ENCODE results near the gene ARIH1.

Gene ARIH1

GRCh38 chr15:72497402-72497801, 23.3 kb downstream of the ARIH1 start:
- no peaks in the 10 kb centered on the region for H3K9me3 Mint-ChIP-seq
- peaks cover 11% of the 10 kb centered on the region for H3K36me3 Mint-ChIP-seq
- no peak overlapping the region for H3K4me3 Mint-ChIP-seq
- H3K4me1 Mint-ChIP-seq, result peaks cover 87% of the 10 kb centered on the region
- no peak overlapping the region for H3K27ac Mint-ChIP-seq
- no peaks in the 10 kb centered on the region for H3K27me3 Mint-ChIP-seq

DNA sequence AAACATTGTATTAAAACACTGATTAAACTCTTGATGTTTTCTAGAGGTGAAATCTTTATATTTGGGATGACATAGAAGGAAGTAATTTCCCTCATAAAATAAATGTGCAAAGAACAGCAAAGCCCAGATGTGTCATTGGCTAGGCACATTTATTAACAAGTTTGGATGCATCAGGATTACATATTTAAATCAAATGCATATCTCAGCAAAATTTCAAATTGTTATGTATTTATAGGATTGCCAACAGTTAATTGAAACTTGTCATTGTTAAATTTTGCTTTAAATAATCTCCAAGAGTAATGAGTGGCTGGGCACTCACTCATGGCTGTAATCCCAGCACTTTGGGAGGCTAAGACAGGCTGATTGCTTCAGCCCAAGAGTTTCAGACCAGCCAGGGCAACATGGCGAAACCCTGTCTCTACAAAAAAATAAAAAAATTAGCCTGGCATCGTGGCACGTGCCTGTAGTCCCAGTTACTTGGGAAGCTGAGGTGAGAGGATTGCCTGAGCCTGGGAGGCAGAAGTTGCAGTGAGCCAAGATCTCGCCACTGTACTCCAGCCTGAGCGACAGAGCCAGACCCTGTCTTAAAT, 28.2 kb downstream of the ARIH1 start:
- Mint-ChIP-seq H3K4me1 (peaks cover 71% of the 10 kb centered on the region), H3K27ac (peak overlapping the region; percentile 30), H3K9me3 (no peaks in the 10 kb centered on the region), H3K36me3 (peaks cover 9% of the 10 kb centered on the region), H3K27me3 (no peaks in the 10 kb centered on the region), H3K4me3 (no peak overlapping the region)

DNA sequence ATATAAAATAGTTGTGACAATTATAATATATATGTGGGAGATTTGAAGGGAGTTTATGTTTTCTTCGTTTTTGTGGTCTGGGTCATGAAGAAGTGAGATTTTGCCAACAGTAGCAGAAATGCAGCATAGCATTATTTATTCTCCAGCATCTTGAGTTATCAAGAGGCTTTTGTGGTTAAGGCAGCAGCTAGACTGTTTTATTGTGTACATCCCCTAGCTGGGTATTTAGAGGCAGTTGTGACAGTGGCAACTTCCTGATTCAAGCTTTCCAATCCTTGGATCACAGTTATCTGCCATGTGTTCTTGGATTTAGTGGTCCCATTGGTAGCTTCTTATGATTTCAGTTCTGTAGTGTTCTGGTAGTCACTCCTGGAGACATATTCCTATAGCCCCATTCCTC, 29.0 kb downstream of the ARIH1 start:
- Mint-ChIP-seq H3K9me3 (no peaks in the 10 kb centered on the region), H3K27ac (peak overlapping the region; percentile 48), H3K4me3 (peak overlapping the region; percentile 33), H3K27me3 (no peaks in the 10 kb centered on the region), H3K4me1 (peaks cover 69% of the 10 kb centered on the region), H3K36me3 (peaks cover 9% of the 10 kb centered on the region)

DNA sequence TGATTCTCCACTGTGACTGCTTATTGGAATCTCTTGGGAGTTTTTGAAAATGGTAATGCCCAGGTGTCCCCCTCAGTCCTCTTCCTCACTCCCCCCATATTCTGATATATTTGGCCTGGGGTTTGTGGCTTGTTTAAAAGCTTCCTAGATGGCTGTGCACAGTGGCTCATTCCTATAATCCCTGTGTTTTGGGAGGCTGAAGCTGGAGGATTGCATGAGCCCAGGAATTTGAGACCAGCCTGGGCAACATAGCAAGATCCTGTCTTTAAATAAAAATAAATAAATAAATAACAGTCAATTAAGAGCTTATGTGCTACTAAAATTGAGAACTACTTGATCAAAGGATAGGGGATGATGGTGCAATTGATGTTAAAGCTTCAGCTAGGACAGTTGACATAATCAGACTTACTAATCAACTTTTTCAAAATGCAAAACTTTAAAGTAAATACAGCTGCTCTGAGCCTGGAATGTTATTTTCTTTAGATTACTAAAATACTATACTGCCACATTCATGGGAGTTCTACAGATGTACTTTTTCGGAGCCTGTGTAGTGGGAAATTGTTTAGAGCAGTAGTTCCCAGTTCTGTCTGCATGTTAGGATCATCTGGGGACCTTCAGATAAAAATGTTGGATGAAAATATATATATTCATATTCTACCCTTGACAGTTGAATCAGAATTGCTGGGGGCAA, 33.4 kb downstream of the ARIH1 start:
- Mint-ChIP-seq H3K4me3 (no peak overlapping the region), H3K4me1 (peaks cover 74% of the 10 kb centered on the region), H3K27ac (no peak overlapping the region), H3K9me3 (no peaks in the 10 kb centered on the region), H3K36me3 (peaks cover 6% of the 10 kb centered on the region), H3K27me3 (no peaks in the 10 kb centered on the region)

- Mint-ChIP-seq H3K27me3 (no peaks in the 10 kb centered on the region), H3K36me3 (peaks cover 8% of the 10 kb centered on the region), H3K4me3 (no peak overlapping the region), H3K9me3 (no peaks in the 10 kb centered on the region), H3K27ac (no peak overlapping the region), H3K4me1 (peaks cover 75% of the 10 kb centered on the region)
Measured at GRCh38 chr15:72509484-72509883, 35.4 kb downstream of the ARIH1 start.

DNA sequence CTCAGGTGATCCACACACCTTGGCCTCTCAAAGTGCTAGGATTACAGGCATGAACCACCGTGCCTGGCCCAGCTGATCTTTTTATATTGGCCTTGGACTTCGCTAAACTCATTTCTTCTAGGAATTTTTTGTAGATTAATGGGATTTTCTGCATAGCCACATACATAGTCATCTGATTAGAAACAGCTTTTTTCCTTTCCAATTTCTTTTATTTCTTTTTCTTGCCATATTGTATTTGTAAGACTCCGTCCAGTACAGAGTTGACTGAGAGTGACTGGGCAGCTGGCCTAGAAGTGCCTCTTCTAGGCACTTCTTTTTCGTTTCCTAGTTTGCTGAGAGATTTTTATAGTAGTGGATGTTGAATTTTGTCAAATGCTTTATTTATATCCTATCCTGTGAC, 37.4 kb downstream of the ARIH1 start:
- peaks cover 8% of the 10 kb centered on the region for H3K36me3 Mint-ChIP-seq
- H3K4me3 Mint-ChIP-seq, result peak overlapping the region; percentile 4

GRCh38 chr15:72515591-72516389, 41.7 kb downstream of the ARIH1 start:
- H3K4me3 Mint-ChIP-seq, result no peak overlapping the region
- H3K9me3 Mint-ChIP-seq, result no peaks in the 10 kb centered on the region
- H3K27me3 Mint-ChIP-seq, result no peaks in the 10 kb centered on the region
- peaks cover 70% of the 10 kb centered on the region for H3K4me1 Mint-ChIP-seq
- H3K27ac Mint-ChIP-seq, result peak overlapping the region; percentile 49
- peaks cover 6% of the 10 kb centered on the region for H3K36me3 Mint-ChIP-seq

More for the DNA sequence above, 37.4 kb downstream of the ARIH1 start:
- Mint-ChIP-seq H3K27ac (peak overlapping the region; percentile 30), H3K27me3 (no peaks in the 10 kb centered on the region), H3K9me3 (no peaks in the 10 kb centered on the region), H3K4me1 (peaks cover 84% of the 10 kb centered on the region)

DNA sequence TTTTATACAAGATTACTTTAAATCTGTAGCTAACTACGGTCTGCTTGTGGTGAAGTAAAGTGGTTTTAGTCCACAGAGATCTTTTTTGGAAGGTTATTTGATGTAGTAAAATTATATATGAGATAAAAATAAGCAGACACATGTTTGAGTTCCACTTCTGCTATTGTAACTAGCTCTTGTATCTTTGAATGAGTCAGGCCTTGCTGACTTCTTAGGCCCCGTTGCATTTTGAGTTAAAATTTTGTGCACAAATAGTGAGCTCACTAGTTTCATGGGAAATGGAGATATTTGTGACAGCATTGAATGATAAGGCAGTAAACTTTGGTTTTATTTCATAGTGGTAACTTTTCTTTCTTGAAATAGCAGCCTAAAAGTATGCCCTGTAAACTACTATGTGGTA, 42.6 kb downstream of the ARIH1 start:
- no peaks in the 10 kb centered on the region for H3K9me3 Mint-ChIP-seq
- H3K36me3 Mint-ChIP-seq, result peaks cover 2% of the 10 kb centered on the region
- H3K27me3 Mint-ChIP-seq, result no peaks in the 10 kb centered on the region
- peak overlapping the region; percentile 49 for H3K27ac Mint-ChIP-seq
- H3K4me3 Mint-ChIP-seq, result no peak overlapping the region
- peaks cover 68% of the 10 kb centered on the region for H3K4me1 Mint-ChIP-seq

DNA sequence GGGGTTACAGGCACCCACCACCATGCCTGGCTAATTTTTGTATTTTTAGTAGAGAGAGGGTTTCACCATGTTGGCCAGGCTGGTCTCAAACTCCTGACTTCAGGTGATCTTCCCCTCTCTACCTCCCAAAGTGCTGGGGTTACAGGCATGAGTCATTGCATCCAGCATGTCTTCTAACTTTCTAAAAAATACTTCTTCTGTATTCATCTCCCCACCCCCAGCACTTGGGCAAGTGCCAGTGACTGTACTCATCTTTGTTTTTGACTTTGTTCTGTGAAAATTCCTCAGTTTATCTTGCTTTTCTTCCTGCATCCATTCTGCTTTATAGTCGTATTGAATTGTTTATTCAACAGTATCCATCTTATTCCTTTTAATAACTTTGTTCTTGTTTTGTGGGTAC, 47.6 kb downstream of the ARIH1 start:
- peaks cover 7% of the 10 kb centered on the region for H3K36me3 Mint-ChIP-seq
- H3K27me3 Mint-ChIP-seq, result no peaks in the 10 kb centered on the region
- no peak overlapping the region for H3K27ac Mint-ChIP-seq
- peaks cover 31% of the 10 kb centered on the region for H3K4me1 Mint-ChIP-seq
- no peak overlapping the region for H3K4me3 Mint-ChIP-seq
- no peaks in the 10 kb centered on the region for H3K9me3 Mint-ChIP-seq

- Mint-ChIP-seq H3K9me3 (no peaks in the 10 kb centered on the region), H3K4me1 (peaks cover 84% of the 10 kb centered on the region), H3K4me3 (no peak overlapping the region), H3K36me3 (no peaks in the 10 kb centered on the region), H3K27ac (no peak overlapping the region), H3K27me3 (no peaks in the 10 kb centered on the region)
Measured at GRCh38 chr15:72532991-72533601, 59.0 kb downstream of the ARIH1 start.

DNA sequence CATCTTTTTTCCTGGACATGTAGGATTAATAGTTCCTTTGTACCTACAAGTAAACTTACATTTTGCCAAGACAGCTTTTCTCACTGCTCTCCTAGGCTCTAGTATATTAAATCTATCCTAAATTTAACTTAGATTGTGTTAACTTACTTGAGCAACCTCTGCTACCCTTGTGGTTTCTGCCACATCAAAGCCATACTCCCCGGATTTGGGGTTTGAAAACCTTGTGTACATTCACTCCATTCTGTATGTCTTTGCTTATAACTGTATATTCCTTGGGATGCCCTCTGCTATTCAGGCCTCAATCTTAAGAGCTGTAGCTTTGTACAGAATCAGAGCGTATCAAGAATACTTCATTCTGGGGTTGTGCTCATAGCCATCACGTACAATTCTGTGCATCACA, 60.4 kb downstream of the ARIH1 start:
- H3K4me1 Mint-ChIP-seq, result peaks cover 84% of the 10 kb centered on the region
- H3K36me3 Mint-ChIP-seq, result peaks cover 6% of the 10 kb centered on the region
- H3K27ac Mint-ChIP-seq, result no peak overlapping the region
- peaks cover 5% of the 10 kb centered on the region for H3K9me3 Mint-ChIP-seq
- H3K27me3 Mint-ChIP-seq, result no peaks in the 10 kb centered on the region
- peak overlapping the region; percentile 51 for H3K4me3 Mint-ChIP-seq

DNA sequence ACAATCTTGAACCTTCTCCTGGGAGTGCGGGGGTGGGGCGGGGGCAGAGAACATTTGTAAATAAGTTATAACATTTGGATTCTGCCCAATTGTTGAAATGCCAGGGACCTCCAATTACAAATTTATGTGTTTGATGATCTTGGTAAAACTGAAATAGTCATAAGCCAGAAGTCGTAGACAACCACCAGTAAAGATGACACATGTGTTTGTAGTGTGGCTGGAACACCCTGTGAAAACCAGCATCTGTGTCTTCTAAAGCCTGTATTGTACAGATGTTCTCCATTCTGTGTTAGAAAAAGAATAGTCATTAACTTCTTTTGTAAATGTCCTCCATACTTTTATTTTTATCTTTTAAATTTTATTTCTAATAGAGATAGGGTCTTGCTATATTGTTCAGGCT, 61.8 kb downstream of the ARIH1 start:
- Mint-ChIP-seq H3K9me3 (peaks cover 5% of the 10 kb centered on the region), H3K36me3 (peaks cover 10% of the 10 kb centered on the region), H3K4me3 (no peak overlapping the region), H3K4me1 (peaks cover 78% of the 10 kb centered on the region), H3K27ac (no peak overlapping the region), H3K27me3 (no peaks in the 10 kb centered on the region)

GRCh38 chr15:72536506-72536905, 62.4 kb downstream of the ARIH1 start:
- peaks cover 5% of the 10 kb centered on the region for H3K9me3 Mint-ChIP-seq
- H3K27ac Mint-ChIP-seq, result no peak overlapping the region
- H3K4me3 Mint-ChIP-seq, result no peak overlapping the region
- H3K27me3 Mint-ChIP-seq, result no peaks in the 10 kb centered on the region
- peaks cover 14% of the 10 kb centered on the region for H3K36me3 Mint-ChIP-seq
- peaks cover 80% of the 10 kb centered on the region for H3K4me1 Mint-ChIP-seq

DNA sequence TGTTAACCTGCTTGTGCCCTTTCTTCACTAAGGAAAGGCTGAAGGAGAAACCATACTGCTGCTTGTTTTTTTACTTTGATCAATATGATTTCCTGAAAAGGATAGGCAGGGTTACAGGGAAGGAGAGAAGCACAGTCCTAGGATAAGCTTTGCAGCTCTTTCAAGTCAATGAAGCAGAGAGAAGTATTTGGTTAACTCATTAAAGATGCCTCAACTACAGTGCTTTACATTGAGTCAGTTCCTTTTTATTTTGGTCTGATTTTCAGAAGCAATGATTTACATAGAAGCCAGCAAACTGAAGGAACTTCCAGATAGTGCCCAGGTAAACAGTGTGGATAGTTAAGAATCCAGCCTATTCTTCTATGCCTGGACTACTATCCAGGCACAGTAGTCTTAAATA, 64.8 kb downstream of the ARIH1 start:
- H3K9me3 Mint-ChIP-seq, result peaks cover 5% of the 10 kb centered on the region
- peaks cover 16% of the 10 kb centered on the region for H3K36me3 Mint-ChIP-seq
- peaks cover 74% of the 10 kb centered on the region for H3K4me1 Mint-ChIP-seq
- H3K27me3 Mint-ChIP-seq, result no peaks in the 10 kb centered on the region
- no peak overlapping the region for H3K4me3 Mint-ChIP-seq
- no peak overlapping the region for H3K27ac Mint-ChIP-seq

DNA sequence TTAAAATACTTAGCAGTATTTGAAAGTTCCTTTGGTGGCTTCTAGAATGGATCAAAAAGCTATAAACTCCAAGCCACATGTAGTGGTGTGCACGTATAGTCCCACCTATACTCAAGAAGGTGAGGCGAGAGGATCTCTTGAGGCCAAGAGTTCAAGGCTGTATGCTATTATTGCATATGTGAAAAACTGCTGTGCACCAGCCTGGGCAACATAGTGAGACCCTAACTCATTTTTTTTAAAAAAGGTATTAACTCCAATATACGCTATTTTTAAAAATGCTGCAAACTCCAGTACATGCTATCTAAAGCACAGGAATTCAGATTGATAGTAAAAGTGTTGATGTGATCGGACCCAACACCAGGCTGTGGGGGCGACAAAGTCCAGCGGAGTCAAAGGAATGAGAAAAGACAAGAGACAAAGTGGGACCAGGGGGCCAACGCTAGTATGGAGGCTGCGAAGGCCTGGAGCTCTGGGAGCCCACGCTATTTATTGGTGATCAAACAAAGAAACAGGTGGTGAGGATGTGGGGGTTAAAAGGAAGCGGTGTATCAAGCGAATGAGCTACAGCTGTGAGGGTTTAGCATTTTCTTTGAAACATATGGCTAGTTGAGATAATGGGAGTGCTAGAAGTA, 66.6 kb downstream of the ARIH1 start:
- H3K4me1 Mint-ChIP-seq, result peaks cover 65% of the 10 kb centered on the region
- H3K36me3 Mint-ChIP-seq, result peaks cover 22% of the 10 kb centered on the region
- H3K9me3 Mint-ChIP-seq, result peaks cover 5% of the 10 kb centered on the region
- no peak overlapping the region for H3K4me3 Mint-ChIP-seq
- no peaks in the 10 kb centered on the region for H3K27me3 Mint-ChIP-seq
- H3K27ac Mint-ChIP-seq, result no peak overlapping the region
